Bronchial epithelial cell (primary cell): ENCODE results near the gene OR8G1. TPM values are rescaled to one million over a fixed set of nuclear protein-coding genes. Genes with fewer than 3 reads are reported as not detected.

Source experiments
- DNase-seq: peaks from one replicate; pipeline ENCODE4 v3.0.0-alpha.2; 2010; ENCODE audit warnings: low read depth
- FAIRE-seq: peaks from 2 replicates; lab custom pipeline; 2011; peaks lifted over from hg19 to GRCh38; lab: Jason Lieb, UNC
- H3K27me3 ChIP-seq: 2 replicates; pipeline ENCODE4 v1.5.1; 2011; ENCODE audit warnings: low read length; ENCODE audit not compliant: control insufficient read depth, insufficient read depth
- H3K36me3 ChIP-seq: 2 replicates; pipeline ENCODE4 v1.5.1; 2011; ENCODE audit warnings: low read length; ENCODE audit not compliant: control insufficient read depth, insufficient read depth
- H3K4me3 ChIP-seq: 2 replicates; pipeline ENCODE4 v1.5.1; 2011; ENCODE audit warnings: mild to moderate bottlenecking, low read depth, low read length, control low read depth
- CTCF ChIP-seq: IDR thresholded peaks from 2 replicates; pipeline ENCODE4 v1.5.1; 2011; ENCODE audit warnings: mild to moderate bottlenecking, moderate library complexity, low read length, control low read depth, inconsistent platforms; ENCODE audit not compliant: insufficient read depth, severe bottlenecking
- total RNA-seq: library from RNA; depleted of rRNA; stranded (reverse); fragments of >200 nt; gene quantifications from 2 replicates; pipeline ENCODE4 v1.2.1, GENCODE V29; 2014

The OR8G1 gene
- total RNA-seq, 1 donor from 2014 or later = not detected

- H3K36me3 ChIP-seq = no peaks in the 10 kb centered on the region
- no peak overlapping the region for H3K4me3 ChIP-seq
- no peaks in the 10 kb centered on the region for H3K27me3 ChIP-seq
- DNase-seq (peak; percentile 5), FAIRE-seq (no peak)
- TF ChIP-seq CTCF = no peak
Observed at GRCh38 chr11:124198897-124199296, 42.0 kb upstream of the OR8G1 start.

- DNase-seq = peak; percentile 70
- no peaks in the 10 kb centered on the region for H3K27me3 ChIP-seq
- no peaks in the 10 kb centered on the region for H3K36me3 ChIP-seq
- TF ChIP-seq CTCF = no peak
- no peak overlapping the region for H3K4me3 ChIP-seq
- no peak for FAIRE-seq
Observed at GRCh38 chr11:124199702-124200101, 41.2 kb upstream of the OR8G1 start.

GRCh38 chr11:124200671-124201070 lies 40.2 kb upstream of the OR8G1 start:
- TF ChIP-seq CTCF = no peak
- FAIRE-seq (no peak), DNase-seq (no peak)
- H3K27me3 ChIP-seq = no peaks in the 10 kb centered on the region
- H3K4me3 ChIP-seq = no peak overlapping the region
- H3K36me3 ChIP-seq = no peaks in the 10 kb centered on the region

GRCh38 chr11:124202951-124203350 lies 37.9 kb upstream of the OR8G1 start:
- Histone ChIP-seq H3K36me3 (no peaks in the 10 kb centered on the region), H3K4me3 (no peak overlapping the region), H3K27me3 (no peaks in the 10 kb centered on the region)
- FAIRE-seq = no peak
- no peak for TF ChIP-seq CTCF
- DNase-seq = no peak

GRCh38 chr11:124204008-124204407 lies 36.9 kb upstream of the OR8G1 start:
- FAIRE-seq (no peak), DNase-seq (no peak)
- Histone ChIP-seq H3K27me3 (no peaks in the 10 kb centered on the region), H3K4me3 (no peak overlapping the region), H3K36me3 (no peaks in the 10 kb centered on the region)
- TF ChIP-seq CTCF = no peak

GRCh38 chr11:124207102-124207792 lies 33.6 kb upstream of the OR8G1 start:
- Histone ChIP-seq H3K36me3 (no peaks in the 10 kb centered on the region), H3K27me3 (no peaks in the 10 kb centered on the region), H3K4me3 (no peak overlapping the region)
- DNase-seq (peak; percentile 3), FAIRE-seq (no peak)
- TF ChIP-seq CTCF = no peak
